PC-9 (cell line): ENCODE measurements around the gene DNAJB2. TPM values are rescaled to one million over a fixed set of nuclear protein-coding genes. Genes with fewer than 3 reads are reported as not detected.
A peak's percentile ranks its signal among the peaks of the same experiment; 100 is the strongest.
"Not testable (repeated sequence)": the region's sequence is repeated elsewhere in the genome, so short reads cannot be mapped to it uniquely, and the experiment has no call there.

ENCODE experiments used
- BruUV-seq: library from RNA; stranded (reverse); fragments of 400-500 nt; replicated peaks from 2 replicates; lab custom pipeline; 2021; lab: Mats Ljungman, UMichigan
- CTCF ChIA-PET: fragments of 300-600 bp; sonication (Branson Sonifier 250); formaldehyde crosslinking; loops from one replicate; lab custom pipeline; 2022; ENCODE audit warnings: antibody characterized with exemption; lab: Charles Lee
- POLR2A ChIA-PET: fragments of 300-600 bp; sonication (Branson Sonifier 250); formaldehyde crosslinking; loops from one replicate; lab custom pipeline; 2022; ENCODE audit warnings: antibody characterized with exemption; ENCODE audit not compliant: unreplicated experiment; lab: Charles Lee
- DNase-seq, 2 experiments: peaks; one replicate each; pipeline versions ENCODE4 v3.0.0 to v3.0.0-alpha.2; 2015 to 2022; ENCODE audit warnings: mixed read lengths in 1 of 2
- H2AFZ ChIP-seq: fragments of 200-600 bp; sonication (generic); 2 replicates; pipeline ENCODE4 v1.8.1; 2017; ENCODE audit warnings: antibody characterized with exemption
- H3F3A ChIP-seq: fragments of 200-600 bp; sonication (generic); 2 replicates; pipeline ENCODE4 v1.8.1; 2017; ENCODE audit warnings: antibody characterized with exemption, mild to moderate bottlenecking, low read depth; ENCODE audit not compliant: insufficient read depth
- H3K27ac ChIP-seq: fragments of 200-600 bp; sonication (generic); 2 replicates; pipeline ENCODE4 v1.6.1; 2016; ENCODE audit warnings: mixed run types
- H3K27me3 ChIP-seq: fragments of 200-600 bp; sonication (generic); 2 replicates; pipeline ENCODE4 v1.6.1; 2016; ENCODE audit warnings: low read depth, mixed run types; ENCODE audit not compliant: insufficient read depth
- H3K36me3 ChIP-seq: fragments of 200-600 bp; sonication (generic); 2 replicates; pipeline ENCODE4 v1.6.1; 2016; ENCODE audit warnings: low read depth, mixed run types
- H3K4me1 ChIP-seq: fragments of 200-600 bp; sonication (generic); replicated peaks from 2 replicates; pipeline ENCODE4 v1.6.1; 2016; ENCODE audit warnings: mixed run types; ENCODE audit not compliant: insufficient read depth
- H3K4me2 ChIP-seq: fragments of 200-600 bp; sonication (generic); 2 replicates; pipeline ENCODE4 v1.6.1; 2017; ENCODE audit warnings: mixed run types
- H3K4me3 ChIP-seq: fragments of 200-600 bp; sonication (generic); 2 replicates; pipeline ENCODE4 v1.6.1; 2016; ENCODE audit warnings: mixed run types
- H3K79me2 ChIP-seq: fragments of 200-600 bp; sonication (generic); 2 replicates; pipeline ENCODE4 v1.6.1; 2017; ENCODE audit warnings: low read depth, mixed run types
- H3K9me2 ChIP-seq: fragments of 200-600 bp; sonication (generic); 2 replicates; pipeline ENCODE4 v1.8.1; 2017; ENCODE audit warnings: mild to moderate bottlenecking; ENCODE audit not compliant: insufficient read depth
- H3K9me3 ChIP-seq: fragments of 200-600 bp; sonication (generic); 2 replicates; pipeline ENCODE4 v1.8.1; 2016; ENCODE audit warnings: low read depth; ENCODE audit not compliant: insufficient read depth
- H4K20me1 ChIP-seq: fragments of 200-600 bp; sonication (generic); 2 replicates; pipeline ENCODE4 v1.8.1; 2017; ENCODE audit not compliant: insufficient read depth
- EZH2 ChIP-seq: fragments of 200-600 bp; sonication (generic); IDR thresholded peaks from 2 replicates; pipeline ENCODE4 v1.8.0; 2017; ENCODE audit warnings: antibody characterized with exemption, low read depth
- intact Hi-C: fragments of 100-400 bp; cut with micrococcal nuclease; formaldehyde crosslinking; loops from one replicate; pipeline ENCODE4 v1.10.0; 2022; ENCODE audit not compliant: unreplicated experiment
- total RNA-seq: library from RNA; stranded (reverse); gene quantifications from 2 replicates; pipeline ENCODE4 v1.2.3, GENCODE V29; 2021
- TF ChIP-seq, protein P1 (sequence below): fragments of 200-600 bp; sonication (generic); conservative IDR thresholded peaks from 2 replicates; pipeline ENCODE4 v1.6.1; 2017; ENCODE audit warnings: mixed run types, antibody characterized with exemption, mild to moderate bottlenecking, moderate library complexity

The DNAJB2 gene
- total RNA-seq, 1 experiment from 2014 or later = 38.5 TPM

DNA sequence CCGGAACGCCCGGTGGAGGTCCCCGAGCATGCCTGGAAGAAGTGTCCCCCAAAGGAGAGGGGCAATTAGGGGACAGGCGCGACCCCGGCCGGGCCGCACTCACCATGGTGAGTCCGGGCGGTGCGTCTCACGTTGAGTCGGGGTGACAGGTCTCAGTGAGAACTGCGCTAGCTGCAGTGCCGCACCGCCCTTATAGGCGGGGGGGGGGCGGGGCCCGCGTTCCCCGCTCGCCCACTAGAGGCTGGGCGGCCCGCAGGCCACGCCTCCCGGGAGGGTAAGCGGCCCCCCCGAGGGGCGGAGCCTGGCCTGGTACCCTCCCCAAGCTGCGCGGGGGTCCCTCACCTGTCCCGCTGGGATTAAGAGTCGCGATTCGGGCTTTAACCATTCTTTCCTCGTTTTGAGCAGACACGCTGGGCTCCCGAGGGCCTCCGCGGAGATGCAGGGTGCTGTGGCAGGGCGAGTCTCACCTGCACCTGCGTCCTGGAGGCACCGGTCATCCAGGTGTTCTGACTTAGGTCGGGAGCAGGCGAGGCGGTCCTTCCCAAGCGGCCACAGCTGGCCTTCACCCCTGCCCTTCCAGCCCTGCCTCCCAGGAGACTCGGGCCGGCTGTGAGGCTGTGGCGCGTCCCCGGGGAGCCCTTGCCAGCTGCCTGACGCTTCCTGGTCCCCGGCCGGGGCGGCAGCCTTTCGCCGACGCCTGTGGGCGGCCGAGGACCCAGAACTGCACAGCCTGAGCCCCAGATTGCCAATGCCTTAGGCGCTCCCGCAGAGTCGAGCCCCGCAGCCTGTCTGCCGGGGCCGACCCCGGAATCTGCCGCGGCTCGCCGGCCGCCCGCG, 25.2 kb upstream of the DNAJB2 start, which contains the start of gene TUBA4A:
Gene TUBA4A, minus strand, starts transcription at position 166 of the 837 bp plus-strand sequence. Its CDS starts 60 bp downstream, at position 106.
- H3F3A ChIP-seq = peaks cover 28% of the 10 kb centered on the region
- H3K27me3 ChIP-seq = no peaks in the 10 kb centered on the region
- H3K79me2 ChIP-seq = peaks cover 26% of the 10 kb centered on the region
- BruUV-seq = no TSS peak
- CTCF ChIA-PET = interaction anchor here (0.6 kb wide), 1 partner anchor 335 kb away, joined by 7 read pairs; no protein-coding TSS in a partner anchor
- no peaks in the 10 kb centered on the region for H3K9me2 ChIP-seq
- peak within 1 kb of the TSS; percentile 87 for H3K4me3 ChIP-seq
- peak; percentile 65 to 87 for DNase-seq
- peaks cover 46% of the 10 kb centered on the region for H3K4me1 ChIP-seq
- intact Hi-C loops = loop anchor here (1.0 kb wide), 2 partner anchors 20 to 25 kb away; partner anchors contain the start of gene DNAJB2
- H3K36me3 ChIP-seq = 0 out of 2 replicates have a peak, but pooled peaks cover 6% of the 10 kb centered on the region
- peak within 1 kb of the TSS; percentile 85 for H2AFZ ChIP-seq
- H4K20me1 ChIP-seq = no peaks in the 10 kb centered on the region
- peak within 1 kb of the TSS; percentile 84 for H3K4me2 ChIP-seq
- POLR2A ChIA-PET = interaction anchor here (0.6 to 1.0 kb wide), 3 partner anchors 15 to 133 kb away, joined by 4 to 9 read pairs (median 8); partner anchors contain the start of gene DNPEP
- H3K27ac ChIP-seq = peak within 1 kb of the TSS; percentile 43
- TF ChIP-seq, protein P1, sequence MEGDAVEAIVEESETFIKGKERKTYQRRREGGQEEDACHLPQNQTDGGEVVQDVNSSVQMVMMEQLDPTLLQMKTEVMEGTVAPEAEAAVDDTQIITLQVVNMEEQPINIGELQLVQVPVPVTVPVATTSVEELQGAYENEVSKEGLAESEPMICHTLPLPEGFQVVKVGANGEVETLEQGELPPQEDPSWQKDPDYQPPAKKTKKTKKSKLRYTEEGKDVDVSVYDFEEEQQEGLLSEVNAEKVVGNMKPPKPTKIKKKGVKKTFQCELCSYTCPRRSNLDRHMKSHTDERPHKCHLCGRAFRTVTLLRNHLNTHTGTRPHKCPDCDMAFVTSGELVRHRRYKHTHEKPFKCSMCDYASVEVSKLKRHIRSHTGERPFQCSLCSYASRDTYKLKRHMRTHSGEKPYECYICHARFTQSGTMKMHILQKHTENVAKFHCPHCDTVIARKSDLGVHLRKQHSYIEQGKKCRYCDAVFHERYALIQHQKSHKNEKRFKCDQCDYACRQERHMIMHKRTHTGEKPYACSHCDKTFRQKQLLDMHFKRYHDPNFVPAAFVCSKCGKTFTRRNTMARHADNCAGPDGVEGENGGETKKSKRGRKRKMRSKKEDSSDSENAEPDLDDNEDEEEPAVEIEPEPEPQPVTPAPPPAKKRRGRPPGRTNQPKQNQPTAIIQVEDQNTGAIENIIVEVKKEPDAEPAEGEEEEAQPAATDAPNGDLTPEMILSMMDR = no peak
- no peak for TF ChIP-seq EZH2
- H3K9me3 ChIP-seq = no peaks in the 10 kb centered on the region

DNA sequence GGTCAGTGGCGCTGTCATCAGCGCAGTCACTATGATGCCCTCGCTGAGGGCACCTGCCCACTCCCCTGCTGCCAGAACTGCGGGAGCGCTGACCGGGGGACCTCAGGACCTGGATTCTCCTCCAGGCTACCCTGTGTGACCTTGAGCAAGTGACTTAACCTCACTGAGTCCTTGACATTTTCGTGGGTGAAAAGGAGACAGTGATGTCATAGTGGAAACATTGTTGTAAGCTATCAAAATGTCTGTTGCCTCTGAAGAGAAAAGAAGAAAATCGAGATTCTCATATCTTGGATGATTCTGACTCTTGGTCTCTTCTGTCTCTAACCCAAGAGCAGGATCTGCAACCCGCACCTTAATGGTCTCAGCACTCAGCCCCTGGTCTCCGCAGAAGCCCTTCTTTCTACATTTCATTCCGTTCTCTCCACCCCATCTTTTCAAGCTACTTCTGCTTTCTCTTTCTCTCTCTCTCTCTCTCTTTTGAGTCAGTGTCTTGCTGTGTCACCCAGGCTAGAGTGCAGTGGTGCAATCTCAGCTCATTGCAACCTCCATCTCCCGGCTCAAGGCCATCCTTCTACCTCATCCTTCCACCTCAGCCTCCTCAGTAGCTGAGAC, 24.5 kb upstream of the DNAJB2 start:
- POLR2A ChIA-PET = interaction anchor here (0.7 to 0.8 kb wide), 2 partner anchors 16 to 19 kb away, joined by 4 to 8 read pairs; no protein-coding TSS in a partner anchor
- peak overlapping the region; percentile 87 for H3K4me3 ChIP-seq
- H3K9me3 ChIP-seq = no peaks in the 10 kb centered on the region
- intact Hi-C loops = no loop called here
- H3K27me3 ChIP-seq = no peaks in the 10 kb centered on the region
- no peak for DNase-seq
- peaks cover 39% of the 10 kb centered on the region for H3K4me1 ChIP-seq
- peaks cover 26% of the 10 kb centered on the region for H3K79me2 ChIP-seq
- no peaks in the 10 kb centered on the region for H4K20me1 ChIP-seq
- peaks cover 21% of the 10 kb centered on the region for H3F3A ChIP-seq
- H3K4me2 ChIP-seq = peak overlapping the region; percentile 84
- no peak for TF ChIP-seq EZH2
- TF ChIP-seq, protein P1 = no peak
- BruUV-seq = no TSS peak
- 0 out of 2 replicates have a peak, but pooled peaks cover 6% of the 10 kb centered on the region for H3K36me3 ChIP-seq
- no peak overlapping the region for H3K27ac ChIP-seq
- peak overlapping the region; percentile 85 for H2AFZ ChIP-seq
- CTCF ChIA-PET = interaction anchor here (0.6 kb wide), 1 partner anchor 13 kb away, joined by 4 read pairs; no protein-coding TSS in a partner anchor
- H3K9me2 ChIP-seq = no peaks in the 10 kb centered on the region

- H3F3A ChIP-seq, POLR2A ChIA-PET, H2AFZ ChIP-seq, H3K4me2 ChIP-seq, CTCF ChIA-PET, H3K27ac ChIP-seq, H3K9me2 ChIP-seq, intact Hi-C loops, H4K20me1 ChIP-seq, H3K36me3 ChIP-seq, BruUV-seq, H3K4me3 ChIP-seq, H3K27me3 ChIP-seq, H3K79me2 ChIP-seq, DNase-seq, H3K9me3 ChIP-seq: not testable (repeated sequence)
- H3K4me1 ChIP-seq = peaks cover 11% of the 10 kb centered on the region
Measured at GRCh38 chr2:219258942-219259341, 20.2 kb upstream of the DNAJB2 start.
